GM12872 (cell line): Measurements from ENCODE around the gene REG3A.

Experiments
- TF ChIP-seq, protein P1 (sequence below): IDR thresholded peaks from 3 replicates; pipeline ENCODE4 v1.5.1; 2011; ENCODE audit warnings: low read depth, mild to moderate bottlenecking, low read length, moderate library complexity; ENCODE audit not compliant: insufficient read depth

REG3A gene

GRCh38 chr2:79138385-79138784 is 21.2 kb downstream of the REG3A start:
- TF ChIP-seq, protein P1, sequence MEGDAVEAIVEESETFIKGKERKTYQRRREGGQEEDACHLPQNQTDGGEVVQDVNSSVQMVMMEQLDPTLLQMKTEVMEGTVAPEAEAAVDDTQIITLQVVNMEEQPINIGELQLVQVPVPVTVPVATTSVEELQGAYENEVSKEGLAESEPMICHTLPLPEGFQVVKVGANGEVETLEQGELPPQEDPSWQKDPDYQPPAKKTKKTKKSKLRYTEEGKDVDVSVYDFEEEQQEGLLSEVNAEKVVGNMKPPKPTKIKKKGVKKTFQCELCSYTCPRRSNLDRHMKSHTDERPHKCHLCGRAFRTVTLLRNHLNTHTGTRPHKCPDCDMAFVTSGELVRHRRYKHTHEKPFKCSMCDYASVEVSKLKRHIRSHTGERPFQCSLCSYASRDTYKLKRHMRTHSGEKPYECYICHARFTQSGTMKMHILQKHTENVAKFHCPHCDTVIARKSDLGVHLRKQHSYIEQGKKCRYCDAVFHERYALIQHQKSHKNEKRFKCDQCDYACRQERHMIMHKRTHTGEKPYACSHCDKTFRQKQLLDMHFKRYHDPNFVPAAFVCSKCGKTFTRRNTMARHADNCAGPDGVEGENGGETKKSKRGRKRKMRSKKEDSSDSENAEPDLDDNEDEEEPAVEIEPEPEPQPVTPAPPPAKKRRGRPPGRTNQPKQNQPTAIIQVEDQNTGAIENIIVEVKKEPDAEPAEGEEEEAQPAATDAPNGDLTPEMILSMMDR, result no peak

DNA sequence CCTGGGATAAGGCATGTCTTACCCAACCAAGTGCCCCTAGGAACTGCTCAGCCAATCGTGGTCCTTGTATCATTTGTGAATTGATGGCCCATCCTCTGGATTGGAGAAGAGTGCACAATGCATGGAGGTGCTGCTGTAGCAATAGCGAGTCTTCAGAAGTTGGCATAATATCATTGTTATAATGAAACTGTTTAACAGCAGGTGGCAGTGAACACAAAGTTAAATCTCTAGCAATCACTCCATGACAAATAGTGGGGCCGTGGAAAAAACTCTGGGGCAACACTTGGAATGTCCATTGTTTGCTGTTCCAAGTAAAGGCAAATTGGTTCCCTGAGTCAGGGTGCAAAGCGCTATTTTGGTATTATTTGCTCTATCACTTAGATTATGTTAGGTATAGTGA is 27.9 kb downstream of the REG3A start:
- TF ChIP-seq, protein P1, result no peak

DNA sequence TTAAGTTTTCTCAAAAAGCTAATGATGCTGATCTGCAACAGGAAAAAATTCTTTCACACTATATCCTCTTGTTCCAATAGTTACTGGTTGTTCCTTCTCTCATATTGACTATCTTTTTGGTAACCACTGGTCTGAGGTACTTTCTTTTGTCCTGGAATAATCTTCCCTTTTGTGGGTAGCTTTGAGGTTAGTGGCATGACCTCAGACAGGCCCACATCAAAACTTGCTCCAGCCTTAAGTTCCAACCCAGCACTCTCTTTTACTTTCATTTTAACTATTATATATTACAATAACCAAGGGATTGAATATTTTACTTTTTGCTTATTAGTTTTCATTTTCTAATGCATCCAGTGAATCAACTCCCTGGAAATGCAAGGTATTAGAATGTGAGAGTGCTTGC is 29.7 kb downstream of the REG3A start:
- TF ChIP-seq, protein P1, result no peak

DNA sequence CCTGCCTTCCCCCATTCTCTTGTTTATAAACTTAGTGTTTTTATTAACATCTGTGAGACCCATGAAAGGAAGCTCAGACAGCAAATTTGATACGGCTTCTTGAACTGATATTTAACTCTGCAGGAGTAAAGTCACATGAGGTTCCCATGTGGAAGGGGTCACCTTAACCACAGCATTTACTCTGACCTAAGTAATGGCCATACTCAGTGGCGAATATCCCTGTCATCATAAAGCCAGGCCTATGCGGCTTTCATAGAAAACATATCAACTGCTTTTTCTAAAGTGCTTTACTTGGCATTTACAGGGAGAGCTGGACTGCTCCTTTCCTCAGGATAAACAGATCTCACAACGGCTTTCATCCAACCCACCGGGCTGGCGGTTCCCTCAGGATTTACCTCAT is 30.3 kb downstream of the REG3A start:
- TF ChIP-seq, protein P1, result no peak

- TF ChIP-seq, protein P1, result no peak
These were observed 31.1 kb downstream of the REG3A start for GRCh38 chr2:79128406-79128805.

GRCh38 chr2:79125721-79125985 is 33.9 kb downstream of the REG3A start:
- TF ChIP-seq, protein P1, result no peak

DNA sequence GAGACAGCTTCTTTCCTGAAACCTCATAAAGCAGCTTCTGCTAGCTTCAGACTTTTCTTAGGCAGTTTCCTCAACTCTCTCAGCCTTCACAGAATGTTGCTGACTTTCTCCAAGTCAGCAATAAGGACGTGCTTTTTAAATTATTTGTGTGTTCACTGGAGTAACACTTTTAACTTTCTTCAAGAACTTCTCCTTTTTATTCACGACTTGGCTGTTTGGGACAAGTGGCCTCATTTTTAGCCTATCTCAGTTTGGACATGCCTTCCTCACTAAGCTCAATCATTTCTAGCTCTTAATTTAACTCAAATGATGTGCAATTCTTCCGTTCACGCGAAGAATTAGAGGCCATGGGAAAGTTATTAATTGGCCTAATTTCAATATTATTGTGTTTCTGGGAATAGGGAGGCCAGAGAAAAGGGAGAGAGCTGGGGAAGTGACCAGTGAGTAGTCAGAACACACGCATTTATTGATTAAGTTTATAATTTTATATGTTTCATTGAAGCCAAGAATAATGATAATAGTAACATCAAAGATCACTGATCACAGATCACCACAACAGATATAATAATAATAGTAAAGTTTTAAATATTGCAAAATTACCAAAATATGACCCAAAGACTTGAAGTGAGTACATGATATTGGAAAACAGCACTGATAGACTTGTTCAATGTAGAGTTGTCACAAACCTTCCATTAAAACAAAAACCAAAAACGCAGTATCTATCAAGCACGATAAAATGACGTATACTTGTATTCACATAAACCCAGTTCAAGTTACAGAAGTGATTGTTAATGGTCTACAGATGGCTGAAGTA is 34.4 kb downstream of the REG3A start:
- TF ChIP-seq, protein P1, result no peak

DNA sequence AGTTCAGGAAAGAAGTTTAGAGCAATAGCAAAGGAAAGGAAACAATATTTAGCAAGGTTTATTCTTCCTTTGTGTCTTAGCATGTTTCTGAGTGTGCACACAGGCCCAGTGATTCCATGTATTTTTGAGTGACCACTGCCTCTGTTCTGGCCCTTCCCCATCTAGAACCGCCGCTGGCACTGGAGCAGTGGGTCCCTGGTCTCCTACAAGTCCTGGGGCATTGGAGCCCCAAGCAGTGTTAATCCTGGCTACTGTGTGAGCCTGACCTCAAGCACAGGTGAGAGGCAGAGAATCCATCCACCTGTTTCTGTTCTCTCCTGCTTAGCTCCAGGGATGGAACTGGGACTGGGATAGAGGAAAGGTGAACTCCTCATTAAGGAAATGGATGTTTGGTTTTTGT is 36.9 kb downstream of the REG3A start:
- TF ChIP-seq, protein P1, result no peak
